NCI-H2227 treated with DMSO at 0.1 percent for 48 hours (cell line): ENCODE results near the gene CHMP3.

Experiments used
- DNase-seq: peaks from one replicate; lab custom pipeline; 2025; lab: John Stamatoyannopoulos, UW

The CHMP3 gene

GRCh38 chr2:86466306-86466705 is 96.9 kb downstream of the CHMP3 start:
- no peak for DNase-seq

GRCh38 chr2:86464652-86465051 is 98.6 kb downstream of the CHMP3 start:
- DNase-seq, result no peak

GRCh38 chr2:86461042-86461743 is 102.0 kb downstream of the CHMP3 start:
- DNase-seq, result no peak

- DNase-seq, result no peak
Observed at GRCh38 chr2:86455181-86455580, 108.1 kb downstream of the CHMP3 start.

GRCh38 chr2:86454238-86454637 is 109.0 kb downstream of the CHMP3 start:
- no peak for DNase-seq

- no peak for DNase-seq
Observed at GRCh38 chr2:86453836-86454235, 109.4 kb downstream of the CHMP3 start.
